ENCODE results near the gene ANKRD13D.
"Not testable (repeated sequence)": the region's sequence is repeated elsewhere in the genome, so short reads cannot be mapped to it uniquely, and the experiment has no call there.

The ANKRD13D gene

GRCh38 chr11:67303835-67304411 lies 14.8 kb downstream of the ANKRD13D start:
- DNase-seq (ENCODE audit: low read depth): no peak

- DNase-seq (ENCODE audit: low read depth): no peak
Measured at GRCh38 chr11:67304511-67305113, 15.5 kb downstream of the ANKRD13D start.

GRCh38 chr11:67306769-67307544 lies 17.9 kb downstream of the ANKRD13D start:
- DNase-seq (ENCODE audit: low read depth): no peak

- DNase-seq (ENCODE audit: low read depth): no peak
Measured at GRCh38 chr11:67307545-67308001, 18.5 kb downstream of the ANKRD13D start.

- DNase-seq (ENCODE audit: low read depth): no peak
Measured at GRCh38 chr11:67308031-67308866, 19.1 kb downstream of the ANKRD13D start.

- no peak for DNase-seq (ENCODE audit: low read depth)
Measured at GRCh38 chr11:67309166-67309565, 20.1 kb downstream of the ANKRD13D start.

- no peak for DNase-seq (ENCODE audit: low read depth)
Measured at GRCh38 chr11:67309661-67310061, 20.6 kb downstream of the ANKRD13D start.

- DNase-seq (ENCODE audit: low read depth): no peak
Measured at GRCh38 chr11:67310246-67311050, 21.3 kb downstream of the ANKRD13D start.

- no peak for DNase-seq (ENCODE audit: low read depth)
Measured at GRCh38 chr11:67311051-67311555, 22.0 kb downstream of the ANKRD13D start.

- no peak for DNase-seq (ENCODE audit: low read depth)
Measured at GRCh38 chr11:67311556-67312082, 22.5 kb downstream of the ANKRD13D start.

GRCh38 chr11:67312187-67313021 lies 23.3 kb downstream of the ANKRD13D start:
- no peak for DNase-seq (ENCODE audit: low read depth)

- no peak for DNase-seq (ENCODE audit: low read depth)
Measured at GRCh38 chr11:67313125-67313890, 24.2 kb downstream of the ANKRD13D start.

- no peak for DNase-seq (ENCODE audit: low read depth)
Measured at GRCh38 chr11:67314218-67314617, 25.1 kb downstream of the ANKRD13D start.

GRCh38 chr11:67315325-67315909 lies 26.3 kb downstream of the ANKRD13D start:
- DNase-seq (ENCODE audit: low read depth): no peak

GRCh38 chr11:67316882-67317204 lies 27.7 kb downstream of the ANKRD13D start:
- DNase-seq (ENCODE audit: low read depth): no peak

- peak; percentile 87 for DNase-seq (ENCODE audit: low read depth)
Measured at GRCh38 chr11:67317205-67317887, 28.2 kb downstream of the ANKRD13D start.

- DNase-seq (ENCODE audit: low read depth): no peak
Measured at GRCh38 chr11:67317888-67318555, 28.9 kb downstream of the ANKRD13D start.

- not testable (repeated sequence) for DNase-seq (ENCODE audit: low read depth)
Measured at GRCh38 chr11:67318876-67319275, 29.8 kb downstream of the ANKRD13D start.

All from iris pigment epithelial cell (primary cell).